GM23338 (cell line): ENCODE data around the gene HEPACAM2. TPM values are rescaled to one million over a fixed set of nuclear protein-coding genes. Genes with fewer than 3 reads are reported as not detected.

Experiments
- ATAC-seq: fragments of 200-7000 bp; cut with Tn5 transposase; 3 replicates; pipeline ENCODE4 v1.9.1; 2020
- DNase-seq: peaks from one replicate; pipeline ENCODE4 v3.0.0-alpha.2; 2015; ENCODE audit warnings: low spot score
- H2AFZ ChIP-seq: fragments of 200-600 bp; sonication (generic); 2 replicates; pipeline ENCODE4 v1.8.0; 2016; ENCODE audit warnings: antibody characterized with exemption, mild to moderate bottlenecking, moderate library complexity
- H3F3A ChIP-seq: fragments of 200-600 bp; sonication (generic); replicated peaks from 2 replicates; pipeline ENCODE4 v1.8.0; 2017; ENCODE audit warnings: antibody characterized with exemption, mixed run types, low read depth
- H3K27ac ChIP-seq: fragments of 200-600 bp; sonication (generic); 2 replicates; pipeline ENCODE4 v1.6.1; 2016; ENCODE audit warnings: low read depth
- H3K27me3 ChIP-seq: fragments of 200-600 bp; sonication (generic); 2 replicates; pipeline ENCODE4 v1.8.0; 2016; ENCODE audit warnings: mild to moderate bottlenecking, mixed run types, moderate library complexity; ENCODE audit not compliant: insufficient read depth
- H3K36me3 ChIP-seq: fragments of 200-600 bp; sonication (generic); 2 replicates; pipeline ENCODE4 v1.8.0; 2016; ENCODE audit warnings: mild to moderate bottlenecking; ENCODE audit not compliant: insufficient read depth
- H3K4me1 ChIP-seq: fragments of 200-600 bp; sonication (generic); 2 replicates; pipeline ENCODE4 v1.8.0; 2016; ENCODE audit warnings: mild to moderate bottlenecking, moderate library complexity; ENCODE audit not compliant: insufficient read depth
- H3K4me2 ChIP-seq: fragments of 200-600 bp; sonication (generic); 2 replicates; pipeline ENCODE4 v1.7.1; 2017; ENCODE audit warnings: mixed run types
- H3K4me3 ChIP-seq: fragments of 200-600 bp; sonication (generic); 2 replicates; pipeline ENCODE4 v1.6.1; 2016; ENCODE audit warnings: mixed run types
- H3K79me2 ChIP-seq: fragments of 200-600 bp; sonication (generic); replicated peaks from 2 replicates; pipeline ENCODE4 v1.8.0; 2017; ENCODE audit warnings: mild to moderate bottlenecking; ENCODE audit not compliant: insufficient read depth
- H3K9me2 ChIP-seq: fragments of 200-600 bp; sonication (generic); 2 replicates; pipeline ENCODE4 v1.8.0; 2017; ENCODE audit not compliant: insufficient read depth
- H4K20me1 ChIP-seq: fragments of 200-600 bp; sonication (generic); replicated peaks from 2 replicates; pipeline ENCODE4 v1.8.0; 2017; ENCODE audit warnings: mild to moderate bottlenecking; ENCODE audit not compliant: insufficient read depth
- H3K27ac Mint-ChIP-seq: 2 replicates; pipeline ENCODE4 v1.8.0; 2020; ENCODE audit warnings: inconsistent platforms, mild to moderate bottlenecking, moderate library complexity, mixed read lengths
- H3K27me3 Mint-ChIP-seq: 3 replicates; pipeline ENCODE4 v1.8.0; 2022; ENCODE audit warnings: low read depth, mild to moderate bottlenecking, moderate library complexity, mixed read lengths, inconsistent platforms; ENCODE audit not compliant: insufficient read depth, poor library complexity
- H3K36me3 Mint-ChIP-seq: 3 replicates; pipeline ENCODE4 v1.8.0; 2021; ENCODE audit warnings: low read depth, mild to moderate bottlenecking, inconsistent platforms, moderate library complexity, mixed read lengths
- H3K4me1 Mint-ChIP-seq: 3 replicates; pipeline ENCODE4 v1.8.0; 2020; ENCODE audit warnings: mild to moderate bottlenecking, inconsistent platforms, mixed read lengths
- H3K4me3 Mint-ChIP-seq: 3 replicates; pipeline ENCODE4 v1.8.0; 2021; ENCODE audit warnings: moderate library complexity, mild to moderate bottlenecking, inconsistent platforms, mixed read lengths
- H3K9me3 Mint-ChIP-seq: 3 replicates; pipeline ENCODE4 v1.8.0; 2020; ENCODE audit warnings: moderate library complexity, mild to moderate bottlenecking, inconsistent platforms, mixed read lengths
- CREB1 ChIP-seq: fragments of 250-450 bp; sonication (Bioruptor Pico); IDR thresholded peaks from 2 replicates; pipeline ENCODE4 v1.5.0; 2020; ENCODE audit warnings: low read depth, mild to moderate bottlenecking, moderate library complexity
- CTCF ChIP-seq, 2 experiments: fragments of 200-600 bp in 1 of 2; sonication (generic) in 1 of 2; conservative IDR thresholded peaks; 2 replicates each; pipeline versions ENCODE4 v1.5.1 to v1.6.1; 2016 to 2017; ENCODE audit warnings: antibody characterized with exemption in 2 of 2, low read depth in 2 of 2, mild to moderate bottlenecking in 2 of 2, moderate library complexity in 1 of 2
- ETS1 ChIP-seq: IDR thresholded peaks from 2 replicates; pipeline ENCODE4 v1.6.1; 2016; ENCODE audit warnings: antibody characterized with exemption
- EZH2 ChIP-seq: fragments of 200-600 bp; sonication (generic); IDR thresholded peaks from one replicate; pipeline ENCODE4 v1.8.0; 2017; ENCODE audit warnings: antibody characterized with exemption, mild to moderate bottlenecking, low read depth; ENCODE audit not compliant: unreplicated experiment
- EZH2phosphoT487 ChIP-seq: fragments of 200-600 bp; sonication (generic); IDR thresholded peaks from one replicate; pipeline ENCODE4 v1.8.1; 2018; ENCODE audit warnings: antibody characterized with exemption; ENCODE audit not compliant: unreplicated experiment
- JUNB ChIP-seq: IDR thresholded peaks from one replicate; pipeline ENCODE4 v1.6.1; 2016; ENCODE audit warnings: antibody characterized with exemption; ENCODE audit not compliant: unreplicated experiment
- NANOG ChIP-seq: IDR thresholded peaks from 2 replicates; pipeline ENCODE4 v1.6.1; 2016; ENCODE audit warnings: antibody characterized with exemption, borderline replicate concordance
- POLR2AphosphoS5 ChIP-seq: IDR thresholded peaks from 2 replicates; pipeline ENCODE4 v1.6.1; 2016; ENCODE audit warnings: antibody characterized with exemption, low read depth
- REST ChIP-seq: IDR thresholded peaks from one replicate; pipeline ENCODE4 v1.6.1; 2018; ENCODE audit warnings: antibody characterized with exemption; ENCODE audit not compliant: unreplicated experiment
- STAT1 ChIP-seq: IDR thresholded peaks from one replicate; pipeline ENCODE4 v1.6.1; 2016; ENCODE audit warnings: antibody characterized with exemption; ENCODE audit not compliant: unreplicated experiment
- ZNF114 ChIP-seq: fragments of 250-450 bp; sonication (Bioruptor Pico); IDR thresholded peaks from 2 replicates; pipeline ENCODE4 v1.5.0; 2020; ENCODE audit warnings: mild to moderate bottlenecking, moderate library complexity
- ZNF331 ChIP-seq: fragments of 250-450 bp; sonication (Bioruptor Pico); IDR thresholded peaks from 2 replicates; pipeline ENCODE4 v1.5.0; 2020; ENCODE audit warnings: low read depth, mild to moderate bottlenecking, moderate library complexity
- ZNF462 ChIP-seq: fragments of 250-450 bp; sonication (Bioruptor Pico); IDR thresholded peaks from 2 replicates; pipeline ENCODE4 v1.5.0; 2020; ENCODE audit warnings: mild to moderate bottlenecking, moderate library complexity
- polyA plus RNA-seq: library from polyadenylated mRNA; unstranded; fragments of >200 nt; fragmentation: Nextera tagmentation; extraction: Ambion mirVana; gene quantifications from 2 replicates; pipeline ENCODE4 v1.2.1, GENCODE V29; 2016
- total RNA-seq: library from RNA; depleted of rRNA; stranded (reverse); fragments of >200 nt; shearing (Covaris generic); gene quantifications from 2 replicates; pipeline ENCODE4 v1.2.3, GENCODE V29; 2014

The HEPACAM2 gene
- total and polyA plus RNA-seq, 2 experiments from 2014 or later = not detected

GRCh38 chr7:93159490-93159889 lies 66.8 kb downstream of the HEPACAM2 start:
- ATAC-seq (no peak), DNase-seq (no peak)
- Histone ChIP-seq H3K9me2 (no peaks in the 10 kb centered on the region), H2AFZ (no peak overlapping the region), H4K20me1 (no peaks in the 10 kb centered on the region), H3K4me2 (no peak overlapping the region), H3K79me2 (no peaks in the 10 kb centered on the region), H3K4me3 (no peak overlapping the region), H3K4me1 (no peaks in the 10 kb centered on the region), H3F3A (no peaks in the 10 kb centered on the region), H3K36me3 (no peaks in the 10 kb centered on the region), H3K27me3 (no peaks in the 10 kb centered on the region), H3K27ac (no peak overlapping the region)
- Mint-ChIP-seq H3K4me1 (no peaks in the 10 kb centered on the region), H3K9me3 (peaks cover 4% of the 10 kb centered on the region; the same call in 1 of the 3 replicates), H3K36me3 (no peaks in the 10 kb centered on the region), H3K27me3 (peaks cover 2% of the 10 kb centered on the region), H3K4me3 (no peak overlapping the region), H3K27ac (no peak overlapping the region)
- TF ChIP-seq ZNF331 (CRISPR knock-in tag) = no peak
- no peak for TF ChIP-seq EZH2
- no peak for TF ChIP-seq EZH2phosphoT487
- no peak for TF ChIP-seq ZNF462 (CRISPR knock-in tag)
- no peak for TF ChIP-seq ZNF114
- TF ChIP-seq NANOG = no peak
- TF ChIP-seq CTCF (conservative IDR thresholded peaks at IDR 0.05; ENCODE audit: low read depth in 2 of 2) = no peak
- TF ChIP-seq REST = no peak
- no peak for TF ChIP-seq POLR2AphosphoS5
- no peak for TF ChIP-seq STAT1
- no peak for TF ChIP-seq JUNB
- no peak for TF ChIP-seq ETS1
- TF ChIP-seq CREB1 (CRISPR knock-in tag) = no peak
